Glomerular endothelial cell (primary cell): ENCODE data around the gene CROCC. TPM values are rescaled to one million over a fixed set of nuclear protein-coding genes. Genes with fewer than 3 reads are reported as not detected.
"Not testable (repeated sequence)": the region's sequence is repeated elsewhere in the genome, so short reads cannot be mapped to it uniquely, and the experiment has no call there.

Experiments
- DNase-seq: peaks from one replicate; pipeline ENCODE4 v3.0.0-alpha.2; 2011; ENCODE audit warnings: low read depth, low spot score; ENCODE audit errors: extremely low read depth
- total RNA-seq: library from RNA; depleted of rRNA; stranded (reverse); fragments of >200 nt; gene quantifications from 2 replicates; pipeline ENCODE4 v1.2.3, GENCODE V29; 2015

The CROCC gene
- total RNA-seq, 1 donor from 2014 or later = 22.9 TPM

DNA sequence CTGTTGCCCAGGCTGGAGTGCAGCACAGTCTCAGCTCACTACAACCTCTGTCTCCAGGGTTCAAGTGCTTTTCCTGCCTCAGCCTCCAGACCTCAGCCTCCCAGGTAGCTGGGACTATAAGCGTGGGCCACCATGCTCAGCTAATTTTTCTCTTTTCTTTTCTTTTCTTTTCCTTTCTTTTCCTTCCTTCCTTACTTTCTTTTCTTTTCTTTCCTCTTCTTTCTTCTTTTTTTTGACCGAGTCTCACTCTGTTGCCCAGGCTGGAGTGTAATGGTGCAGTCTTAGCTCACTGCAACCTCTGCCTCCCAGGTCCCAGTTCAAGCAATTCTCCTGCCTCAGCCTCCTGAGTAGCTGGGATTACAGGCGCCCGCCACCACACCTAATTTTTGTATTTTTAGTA lies 42.4 kb downstream of the CROCC start:
- not testable (repeated sequence) for DNase-seq

- no peak for DNase-seq
These were observed 43.8 kb downstream of the CROCC start for GRCh38 chr1:16965486-16966067.

GRCh38 chr1:16966282-16966681 lies 44.6 kb downstream of the CROCC start:
- no peak for DNase-seq

GRCh38 chr1:16967095-16967575 lies 45.4 kb downstream of the CROCC start:
- DNase-seq = no peak

DNA sequence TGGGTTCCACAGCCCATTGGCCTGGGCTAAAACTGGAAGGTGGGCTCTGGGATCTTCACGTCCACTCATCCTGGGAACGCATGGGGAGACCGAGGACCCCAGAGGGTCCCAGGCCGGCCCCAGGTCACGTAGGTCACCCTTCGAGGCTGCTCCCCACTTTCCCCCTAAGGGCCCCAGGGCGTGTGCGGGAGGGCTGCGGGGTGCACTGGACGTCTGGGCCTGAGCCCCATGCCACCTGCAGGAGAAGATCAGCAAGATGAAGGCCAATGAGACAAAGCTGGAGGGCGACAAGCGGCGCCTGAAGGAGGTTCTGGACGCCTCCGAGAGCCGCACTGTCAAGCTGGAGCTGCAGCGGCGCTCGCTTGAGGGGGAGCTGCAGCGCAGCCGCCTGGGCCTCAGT lies 46.2 kb downstream of the CROCC start:
- DNase-seq = no peak

DNA sequence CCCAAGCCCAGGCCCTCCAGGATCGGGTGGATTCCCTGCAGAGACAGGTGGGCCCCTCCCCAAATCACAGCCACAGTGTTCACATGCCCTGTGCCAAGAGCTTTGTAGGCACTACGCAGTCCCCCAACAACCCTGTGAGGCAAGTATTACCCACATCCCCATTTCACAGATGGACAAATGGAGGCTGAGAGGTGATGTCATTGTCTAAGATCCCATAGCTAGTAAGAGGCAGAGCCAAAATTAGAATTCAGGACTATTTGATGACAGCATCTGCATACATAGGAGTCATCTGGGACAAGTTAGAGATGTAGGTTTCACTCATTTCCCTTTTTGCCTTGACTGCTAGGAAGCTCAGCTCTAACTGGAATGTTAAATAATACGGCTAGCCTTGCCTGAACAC lies 46.6 kb downstream of the CROCC start:
- DNase-seq = no peak

DNA sequence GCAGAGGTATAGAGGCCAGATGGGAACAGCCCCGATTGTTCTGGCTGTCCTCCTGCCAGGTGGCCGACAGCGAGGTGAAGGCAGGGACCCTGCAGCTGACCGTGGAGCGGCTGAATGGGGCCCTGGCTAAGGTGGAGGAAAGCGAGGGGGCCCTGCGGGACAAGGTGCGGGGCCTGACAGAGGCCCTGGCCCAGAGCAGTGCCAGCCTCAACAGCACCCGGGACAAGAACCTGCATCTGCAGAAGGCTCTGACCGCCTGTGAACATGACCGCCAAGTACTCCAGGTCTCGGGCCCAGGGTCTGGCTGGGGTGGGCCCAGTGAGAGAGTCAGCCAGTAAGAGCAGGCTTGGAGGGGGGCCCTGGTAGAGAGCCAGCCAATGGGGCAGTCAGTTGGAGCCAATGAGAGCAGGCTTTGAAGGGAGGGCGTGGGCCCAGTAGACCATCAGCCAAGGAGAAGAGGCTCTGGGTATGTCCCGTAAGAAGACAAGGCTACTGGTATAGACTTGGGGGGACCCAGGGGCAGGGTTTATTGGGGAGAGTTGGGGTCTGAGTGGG lies 47.4 kb downstream of the CROCC start:
- no peak for DNase-seq

DNA sequence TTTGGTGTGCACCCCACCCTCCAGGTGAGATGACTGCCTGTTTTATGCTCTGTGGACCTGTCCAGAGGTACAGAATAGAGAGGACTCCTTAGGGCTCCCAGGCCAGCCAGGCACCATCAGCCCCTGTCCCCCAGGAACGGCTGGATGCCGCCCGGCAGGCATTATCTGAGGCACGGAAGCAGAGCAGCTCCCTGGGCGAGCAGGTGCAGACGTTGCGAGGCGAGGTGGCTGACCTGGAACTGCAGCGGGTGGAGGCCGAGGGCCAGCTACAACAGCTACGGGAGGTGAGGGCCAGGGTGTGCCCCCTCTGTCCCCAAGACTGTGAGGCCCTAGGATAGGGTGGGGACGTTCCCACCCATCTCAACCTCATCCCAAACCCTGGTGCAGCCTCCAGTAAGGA lies 47.9 kb downstream of the CROCC start:
- DNase-seq = no peak

DNA sequence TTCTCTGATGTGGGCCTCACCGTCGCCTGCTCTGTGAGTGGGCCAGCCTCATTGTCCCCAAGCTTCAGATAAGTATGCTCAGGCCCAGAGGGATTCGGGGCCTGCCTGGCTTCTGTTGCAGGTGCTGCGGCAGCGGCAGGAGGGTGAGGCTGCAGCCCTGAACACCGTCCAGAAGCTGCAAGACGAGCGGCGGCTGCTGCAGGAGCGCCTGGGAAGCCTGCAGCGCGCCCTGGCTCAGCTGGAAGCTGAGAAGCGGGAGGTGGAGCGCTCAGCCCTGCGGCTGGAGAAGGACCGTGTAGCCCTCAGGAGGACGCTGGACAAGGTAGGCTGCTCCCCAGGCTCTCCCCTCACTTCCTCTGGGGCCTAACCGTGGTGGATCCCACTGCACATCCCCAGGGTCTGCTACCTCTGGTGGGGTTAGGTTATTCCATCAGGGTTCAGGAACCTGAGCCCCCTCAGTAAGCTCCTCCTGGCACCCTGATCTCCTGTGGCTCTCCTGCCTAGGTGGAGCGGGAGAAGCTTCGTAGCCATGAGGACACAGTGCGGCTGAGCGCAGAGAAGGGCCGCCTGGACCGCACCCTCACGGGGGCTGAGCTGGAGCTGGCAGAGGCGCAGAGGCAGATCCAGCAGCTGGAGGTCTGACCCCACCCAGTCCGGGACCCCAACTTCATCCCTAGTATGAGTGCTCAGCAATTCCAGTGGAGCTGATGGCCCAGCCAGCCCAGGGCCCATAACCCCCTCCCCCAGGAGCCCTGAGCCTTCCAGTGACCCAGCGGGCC lies 48.6 kb downstream of the CROCC start:
- DNase-seq = no peak

DNA sequence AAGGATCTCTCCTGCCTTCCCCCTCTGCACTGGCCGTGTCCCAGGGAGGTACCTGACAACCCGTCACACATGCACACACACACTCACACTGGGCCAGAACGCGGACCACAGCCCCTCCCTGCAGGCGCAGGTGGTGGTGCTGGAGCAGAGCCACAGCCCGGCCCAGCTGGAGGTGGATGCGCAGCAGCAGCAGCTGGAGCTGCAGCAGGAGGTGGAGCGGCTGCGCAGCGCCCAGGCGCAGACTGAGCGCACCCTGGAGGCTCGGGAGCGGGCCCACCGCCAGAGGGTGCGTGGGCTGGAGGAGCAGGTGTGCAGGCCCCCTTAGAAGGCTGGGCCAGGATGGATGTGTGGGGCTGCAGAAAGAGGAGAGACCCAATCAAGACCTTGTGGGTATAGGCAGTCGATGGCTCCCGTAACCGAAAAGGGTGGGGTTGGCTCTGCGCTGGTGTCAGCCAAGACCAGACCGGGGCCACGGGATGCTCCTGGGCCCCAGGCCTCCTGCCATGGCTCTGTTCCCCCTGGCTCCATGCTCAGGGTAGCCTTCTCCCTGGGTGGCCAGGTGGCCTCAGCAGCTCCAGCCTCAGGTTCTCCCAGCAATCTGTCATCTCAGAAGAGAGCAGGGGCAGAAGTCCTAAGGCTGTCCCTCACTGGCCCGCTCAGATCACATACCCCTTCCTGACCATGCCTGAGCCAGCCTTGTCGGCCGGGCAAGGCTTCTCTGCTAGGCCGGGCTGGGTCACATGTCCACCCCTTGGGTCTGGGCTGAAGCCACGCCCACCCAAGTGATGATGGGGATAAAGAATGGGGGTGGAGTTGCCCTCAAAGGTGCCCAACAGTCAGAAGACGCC lies 49.8 kb downstream of the CROCC start:
- DNase-seq = no peak

- no peak for DNase-seq
These were observed 50.6 kb downstream of the CROCC start for GRCh38 chr1:16972189-16972895.

GRCh38 chr1:16973215-16973614 lies 51.5 kb downstream of the CROCC start:
- no peak for DNase-seq

GRCh38 chr1:16975211-16975610 lies 53.5 kb downstream of the CROCC start:
- DNase-seq = no peak

- no peak for DNase-seq
These were observed 54.1 kb downstream of the CROCC start for GRCh38 chr1:16975838-16976237.

GRCh38 chr1:16976966-16977365 lies 55.2 kb downstream of the CROCC start:
- DNase-seq = no peak

DNA sequence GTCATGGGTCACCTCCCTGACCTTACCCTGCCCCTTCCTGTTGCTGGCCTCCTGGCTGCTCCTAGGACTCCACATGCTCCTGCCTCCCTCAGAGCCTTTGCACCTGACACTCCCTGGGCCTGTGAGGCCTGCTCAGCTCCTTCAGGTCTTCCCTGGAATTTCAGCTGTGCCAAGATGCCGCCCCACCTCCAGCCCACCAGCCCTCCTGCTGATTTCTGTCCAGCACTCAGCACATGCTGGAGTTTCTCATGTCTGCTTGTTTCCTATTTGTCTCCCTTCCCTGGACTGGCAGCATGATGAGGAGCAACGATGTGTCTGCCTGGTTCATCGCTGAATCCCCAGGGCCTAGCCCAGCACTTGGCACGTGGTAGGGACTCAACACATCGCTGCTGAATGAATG lies 55.6 kb downstream of the CROCC start:
- no peak for DNase-seq

DNA sequence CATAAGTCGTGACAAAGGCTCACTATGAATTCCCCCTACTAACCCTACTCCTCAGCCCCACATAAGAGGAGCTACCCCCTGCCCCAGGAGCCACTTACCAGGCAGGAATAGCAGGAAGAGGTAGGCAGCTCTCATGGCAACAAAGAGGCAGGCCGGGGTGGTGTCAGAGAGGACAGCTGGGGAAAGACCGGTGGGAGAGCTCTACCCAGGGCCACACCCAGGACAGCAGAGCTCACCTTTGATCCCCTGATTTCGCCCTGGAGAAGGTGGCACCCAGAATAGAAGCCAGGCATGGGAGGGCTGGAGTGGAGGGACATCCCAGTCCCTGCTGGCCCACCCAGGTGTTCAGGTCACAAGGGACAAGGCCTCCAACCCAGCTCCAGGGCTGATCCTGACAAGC lies 56.4 kb downstream of the CROCC start:
- no peak for DNase-seq

- no peak for DNase-seq
These were observed 57.1 kb downstream of the CROCC start for GRCh38 chr1:16978567-16979474.

DNA sequence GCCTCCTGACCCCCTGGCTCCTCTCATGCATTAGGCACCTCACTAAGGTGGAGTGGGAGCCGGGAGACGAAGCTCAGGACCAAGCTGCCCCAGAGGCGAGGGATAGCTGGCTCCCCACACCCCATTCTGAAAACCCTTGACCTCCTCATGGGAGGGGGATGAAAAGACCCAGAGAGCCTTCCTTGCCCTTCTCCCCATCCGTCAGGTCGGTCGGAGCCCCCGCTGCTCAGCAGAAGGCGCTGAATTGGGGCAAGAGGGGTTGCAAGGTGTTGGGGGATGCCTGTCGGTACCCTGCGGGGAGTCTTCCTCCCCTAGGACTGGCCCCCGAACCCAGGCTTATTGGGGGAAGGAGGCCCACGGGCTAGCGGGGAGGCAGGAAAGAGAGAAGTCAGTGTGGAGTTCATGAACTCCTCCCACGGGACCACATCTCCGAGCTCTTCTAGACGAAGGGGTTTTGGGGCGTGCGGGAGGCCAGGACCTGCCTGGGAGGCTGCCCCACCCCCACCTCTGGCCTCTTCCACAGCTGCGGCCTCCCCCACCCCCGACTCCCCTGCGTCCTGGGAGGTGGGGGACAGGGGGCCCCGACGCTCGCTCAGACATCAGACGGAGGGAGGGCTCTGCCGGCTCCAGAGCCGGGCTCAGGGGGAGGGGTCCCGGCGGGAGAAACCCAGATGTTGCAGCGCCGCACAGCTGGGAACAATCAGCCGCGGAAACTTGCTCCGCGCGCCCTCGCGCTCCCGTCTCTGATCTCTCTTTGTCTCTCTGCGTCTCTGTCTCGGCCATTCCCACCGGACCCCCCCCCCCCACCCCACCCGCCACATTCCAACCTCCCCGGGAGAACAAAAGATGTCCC lies 58.0 kb downstream of the CROCC start:
- no peak for DNase-seq
